HG02981 (cell line): ENCODE results near the gene SPATA20.
A peak's percentile ranks its signal among the peaks of the same experiment; 100 is the strongest.

ENCODE experiments used
- ATAC-seq: cut with Tn5 transposase; IDR thresholded peaks from one replicate; pipeline ENCODE4 v1.9.1; 2021; ENCODE audit warnings: mild to moderate bottlenecking, moderate library complexity; ENCODE audit not compliant: unreplicated experiment

SPATA20 gene

DNA sequence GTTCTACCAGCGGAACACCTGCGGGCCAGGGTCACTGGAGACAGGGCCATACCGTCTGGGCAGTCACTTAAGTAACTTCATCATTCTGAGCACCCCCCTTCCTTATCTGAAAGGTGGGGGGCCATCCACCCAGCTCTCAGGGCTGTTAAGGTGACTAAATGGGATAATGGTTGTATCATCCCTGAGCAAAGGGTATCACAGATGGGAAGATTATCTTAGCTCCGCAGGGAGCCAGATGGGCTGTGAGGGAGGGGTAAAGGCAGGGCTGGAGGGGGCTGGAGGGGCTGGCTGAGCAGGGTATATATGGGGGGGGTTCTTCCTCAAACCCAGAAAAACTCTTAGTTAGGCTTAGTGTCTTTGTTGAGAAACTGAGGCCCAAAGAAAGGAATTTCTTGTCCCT lies 10.7 kb downstream of the SPATA20 start:
- no peak for ATAC-seq

DNA sequence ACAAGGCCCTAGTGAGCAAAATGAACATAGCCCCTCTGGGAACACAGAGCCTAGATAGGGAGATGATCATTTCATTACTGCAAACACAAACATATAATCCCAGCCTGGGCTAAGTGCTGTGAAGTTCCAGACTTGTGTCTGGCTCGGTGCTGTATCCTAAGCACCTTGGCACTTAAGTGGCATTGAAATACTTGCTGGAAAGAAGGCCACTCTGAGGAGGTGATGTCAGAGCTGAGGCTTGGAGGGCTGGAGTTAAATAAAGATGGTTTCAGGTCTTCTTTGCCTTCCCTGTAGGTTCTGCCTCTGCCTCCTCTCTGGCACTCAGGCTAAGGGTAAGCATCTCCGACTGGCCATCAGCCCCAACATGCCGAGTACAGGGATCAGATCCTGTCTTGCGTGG lies 11.1 kb downstream of the SPATA20 start:
- ATAC-seq: no peak

DNA sequence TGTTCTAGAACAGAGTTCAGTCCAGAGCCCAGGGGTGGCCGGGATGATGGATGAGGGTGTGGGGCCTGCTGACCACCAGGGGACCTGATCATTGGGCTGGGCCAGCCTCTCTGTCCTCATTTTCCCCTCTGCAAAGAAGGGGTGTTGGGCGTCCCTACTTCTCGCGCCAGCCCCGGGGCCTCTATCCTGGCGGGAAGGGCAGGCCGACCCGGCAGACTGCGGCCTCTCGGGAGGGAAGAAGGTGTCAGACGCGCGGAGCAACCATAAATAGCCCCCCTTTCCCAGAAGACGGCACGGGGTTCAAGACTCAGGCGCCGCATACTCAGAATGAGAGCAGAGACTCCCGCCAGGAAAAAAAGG lies 11.6 kb downstream of the SPATA20 start:
- ATAC-seq: no peak

DNA sequence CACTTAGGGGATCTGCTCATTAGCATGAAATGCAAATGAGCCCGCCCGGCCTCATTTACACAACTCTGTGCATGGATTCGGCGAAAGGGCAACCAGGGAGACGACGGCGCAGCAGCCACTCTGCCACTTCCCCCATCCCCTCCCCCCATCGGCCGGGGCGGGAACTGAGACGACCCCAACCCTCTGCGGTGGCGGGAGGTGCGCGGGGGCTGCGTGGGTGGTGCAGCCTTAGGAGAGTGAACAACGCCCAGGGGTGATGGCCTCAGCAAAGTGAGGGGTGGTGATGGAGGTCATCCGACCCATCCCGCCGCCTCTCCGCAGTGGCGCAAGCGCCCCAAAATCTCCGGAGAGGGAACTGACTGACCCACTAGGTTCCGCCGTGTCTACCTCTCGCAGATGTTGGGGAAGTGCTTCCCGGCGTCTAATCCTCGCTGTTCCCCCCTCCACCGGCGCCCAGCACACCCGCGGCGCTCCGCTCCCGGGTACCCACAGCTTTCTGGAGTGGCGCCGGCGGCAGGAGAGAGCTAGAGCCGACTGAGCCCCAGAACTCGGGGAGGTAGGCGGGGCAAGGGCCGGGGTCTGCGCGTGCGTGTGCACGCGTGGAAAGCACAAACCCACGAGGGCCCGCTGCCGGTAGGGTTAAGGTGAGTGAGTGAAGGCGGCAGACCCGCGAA lies 12.1 kb downstream of the SPATA20 start:
- no peak for ATAC-seq

DNA sequence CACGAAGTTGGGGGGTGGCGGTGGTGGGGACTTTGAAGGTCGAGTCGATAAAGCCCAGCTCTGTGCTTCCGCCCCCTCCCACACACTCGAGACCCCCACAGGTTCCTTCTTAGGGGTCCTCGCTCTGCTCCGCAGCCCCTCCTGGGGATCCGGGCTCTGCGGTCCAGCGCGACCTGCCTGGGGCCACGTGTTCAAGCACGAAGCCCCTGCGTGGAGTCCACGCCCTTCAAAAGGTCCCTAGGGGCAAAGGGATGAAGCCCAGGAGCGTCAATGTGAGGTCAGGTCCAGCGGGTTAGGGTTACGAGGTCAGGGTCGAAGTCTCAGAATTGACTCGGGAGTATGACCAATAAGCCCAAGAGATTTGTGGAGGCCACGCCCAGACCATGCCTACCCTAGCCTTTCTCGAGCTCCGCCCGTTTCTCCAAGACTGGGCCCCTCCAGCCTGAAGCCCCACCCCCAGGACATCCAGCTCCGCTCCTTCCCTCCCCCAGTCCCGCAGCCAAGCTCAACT lies 12.8 kb downstream of the SPATA20 start:
- ATAC-seq: no peak

DNA sequence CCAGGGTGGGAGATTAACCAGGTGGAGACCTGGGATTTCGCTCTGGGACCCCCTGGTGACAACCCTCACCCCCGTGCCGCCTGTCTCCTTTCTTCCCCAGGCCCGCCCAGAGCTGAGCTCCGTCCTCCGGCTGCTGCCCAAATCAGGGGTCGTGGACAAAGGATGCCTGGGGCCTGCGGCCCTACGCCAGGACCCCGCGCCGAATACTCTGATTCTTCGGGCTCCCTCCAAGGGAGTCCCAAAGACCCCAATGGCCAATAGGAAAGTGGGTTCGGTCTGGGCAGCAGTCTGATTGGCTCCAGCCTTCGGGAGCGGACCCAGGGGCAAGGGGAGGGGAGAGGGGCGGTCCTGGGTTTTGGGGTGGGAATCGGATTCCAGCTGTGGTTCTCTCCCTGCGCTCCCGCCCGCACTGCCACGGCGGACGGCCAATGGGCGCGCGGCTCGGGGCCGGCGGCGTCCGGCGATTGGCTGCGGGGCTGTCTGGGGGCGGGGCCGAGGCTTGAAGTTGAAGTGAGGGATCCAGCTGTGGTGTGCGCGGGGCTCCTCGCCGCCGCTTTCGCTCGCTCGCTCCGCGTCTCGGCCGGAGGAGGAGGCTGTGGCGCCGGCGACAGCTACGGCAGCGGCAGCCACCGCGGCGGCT lies 13.3 kb downstream of the SPATA20 start, which contains the start of gene CACNA1G:
TSS of gene CACNA1G (plus strand) at position 531 of the 640 bp plus-strand sequence. CDS start 745 bp downstream, outside the sequence.
- peak; percentile 89 for ATAC-seq

DNA sequence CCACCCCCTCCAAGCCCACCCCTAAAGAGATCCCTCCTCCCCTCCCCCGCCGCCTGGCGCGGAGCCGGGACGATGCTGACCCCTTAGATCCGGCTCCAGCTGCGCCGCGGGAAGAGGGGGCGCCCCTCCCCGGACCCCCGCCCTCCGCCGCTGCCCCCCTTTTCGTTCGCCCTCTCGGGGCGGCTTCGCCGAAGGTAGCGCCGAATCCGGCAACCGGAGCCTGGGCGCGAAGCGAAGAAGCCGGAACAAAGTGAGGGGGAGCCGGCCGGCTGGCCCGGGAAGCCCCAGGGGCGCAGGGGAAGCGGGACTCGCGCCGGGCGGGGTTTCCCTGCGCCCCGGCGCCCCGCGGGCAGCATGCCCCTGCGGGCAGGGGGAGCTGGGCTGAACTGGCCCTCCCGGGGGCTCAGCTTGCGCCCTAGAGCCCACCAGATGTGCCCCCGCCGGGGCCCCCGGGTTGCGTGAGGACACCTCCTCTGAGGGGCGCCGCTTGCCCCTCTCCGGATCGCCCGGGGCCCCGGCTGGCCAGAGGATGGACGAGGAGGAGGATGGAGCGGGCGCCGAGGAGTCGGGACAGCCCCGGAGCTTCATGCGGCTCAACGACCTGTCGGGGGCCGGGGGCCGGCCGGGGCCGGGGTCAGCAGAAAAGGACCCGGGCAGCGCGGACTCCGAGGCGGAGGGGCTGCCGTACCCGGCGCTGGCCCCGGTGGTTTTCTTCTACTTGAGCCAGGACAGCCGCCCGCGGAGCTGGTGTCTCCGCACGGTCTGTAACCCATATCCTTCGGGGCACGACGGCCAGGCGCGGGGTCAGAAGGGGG lies 14.2 kb downstream of the SPATA20 start:
- ATAC-seq: no peak

DNA sequence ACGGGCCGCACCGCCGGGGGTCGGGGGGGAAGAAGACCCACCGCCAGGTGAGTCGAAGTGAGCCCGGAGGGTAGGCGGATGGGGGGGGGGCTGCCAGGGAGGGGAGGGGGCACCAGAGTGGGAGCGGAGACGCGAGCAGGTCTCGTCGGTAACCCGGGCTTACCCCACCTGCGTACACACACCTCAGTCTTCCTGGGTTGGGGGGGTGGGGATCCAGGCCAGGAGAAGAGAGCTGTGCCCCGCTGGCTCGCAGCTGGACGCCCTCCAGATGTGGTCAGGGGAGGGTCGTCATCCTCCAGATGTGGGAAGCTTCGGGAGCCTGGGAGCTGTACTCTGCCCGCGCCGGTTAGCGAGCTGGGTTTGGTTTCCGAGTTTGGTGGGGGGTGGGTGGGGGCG lies 14.8 kb downstream of the SPATA20 start:
- ATAC-seq: no peak

DNA sequence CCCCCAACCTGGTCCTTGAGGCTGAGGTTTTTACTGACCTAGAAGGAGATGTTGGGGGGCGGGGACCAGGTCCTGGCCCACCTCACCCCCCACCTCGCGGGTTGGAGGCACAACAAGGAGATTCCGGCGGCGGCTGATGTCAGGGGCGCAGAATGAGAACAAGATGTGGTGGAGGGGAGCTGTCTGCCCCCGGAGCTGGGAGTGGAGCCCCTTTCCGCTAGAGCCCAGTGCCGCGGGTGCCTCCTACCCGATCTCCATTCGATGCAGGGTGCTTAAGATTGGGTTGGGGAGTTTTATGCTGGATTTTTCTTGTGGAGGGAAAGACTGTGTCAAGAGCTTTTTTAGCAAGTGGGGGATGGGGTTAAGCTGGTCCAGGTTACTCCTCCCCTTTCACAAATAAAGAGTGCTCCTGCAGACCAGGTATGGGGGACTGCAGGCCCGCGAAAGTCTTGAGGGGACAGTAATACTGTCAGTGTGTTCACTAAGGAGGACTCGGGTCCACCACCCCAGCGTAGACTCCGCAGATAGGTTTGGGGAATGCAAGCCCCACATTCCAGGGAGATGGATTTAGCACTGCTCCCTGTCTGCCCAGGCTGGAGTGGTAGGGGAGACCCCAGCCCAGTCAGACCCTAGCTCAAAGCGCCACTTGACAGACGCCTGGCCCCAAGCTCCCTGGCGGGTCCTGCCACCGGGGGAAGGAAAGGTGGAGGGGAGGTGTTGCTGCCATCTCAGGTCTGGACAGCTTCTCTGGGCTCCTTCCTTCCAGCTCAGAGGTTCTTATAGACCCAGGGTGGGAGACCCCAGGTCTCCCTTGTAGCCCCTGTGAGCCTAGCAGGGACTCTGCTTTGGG lies 15.5 kb downstream of the SPATA20 start:
- no peak for ATAC-seq

DNA sequence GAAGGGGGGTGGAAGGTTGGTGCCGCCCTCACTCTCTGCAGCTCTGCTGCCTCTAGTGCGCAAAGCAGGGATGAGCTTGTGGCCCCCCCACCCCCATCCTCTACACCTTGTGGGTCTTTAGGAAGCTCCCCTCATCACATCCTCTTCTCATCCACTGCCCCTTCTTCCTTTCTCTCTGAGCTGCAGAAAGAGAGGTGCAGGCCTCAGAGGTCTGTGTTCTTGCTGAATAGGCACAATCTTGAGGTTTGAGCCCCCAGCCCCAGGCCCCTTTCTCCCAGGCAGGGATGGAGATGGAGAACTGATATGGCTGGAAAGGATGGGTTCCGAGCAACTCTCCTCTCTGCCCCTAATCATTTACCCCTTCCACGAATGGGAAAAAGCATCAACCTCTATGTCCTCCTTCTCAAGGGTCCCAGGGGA lies 16.1 kb downstream of the SPATA20 start:
- ATAC-seq: no peak

DNA sequence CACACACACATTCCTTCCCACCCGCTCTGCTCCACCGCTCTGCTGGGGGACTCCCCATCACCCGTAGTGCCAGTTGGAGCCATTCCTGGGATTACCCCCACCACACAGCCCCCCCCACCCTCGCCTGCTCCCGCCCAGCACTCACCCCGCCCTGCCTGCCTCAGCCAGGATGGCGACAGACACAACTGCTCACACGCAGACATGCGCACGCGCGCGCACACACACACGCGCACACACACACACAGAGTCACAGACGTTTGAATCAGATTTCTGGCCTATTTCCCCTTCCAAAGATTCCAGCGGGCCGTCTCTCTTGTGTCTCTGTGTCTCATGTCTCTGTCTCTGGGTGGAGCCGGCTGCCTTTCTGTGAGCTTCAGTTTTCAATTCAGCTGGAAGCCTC lies 17.9 kb downstream of the SPATA20 start:
- no peak for ATAC-seq

DNA sequence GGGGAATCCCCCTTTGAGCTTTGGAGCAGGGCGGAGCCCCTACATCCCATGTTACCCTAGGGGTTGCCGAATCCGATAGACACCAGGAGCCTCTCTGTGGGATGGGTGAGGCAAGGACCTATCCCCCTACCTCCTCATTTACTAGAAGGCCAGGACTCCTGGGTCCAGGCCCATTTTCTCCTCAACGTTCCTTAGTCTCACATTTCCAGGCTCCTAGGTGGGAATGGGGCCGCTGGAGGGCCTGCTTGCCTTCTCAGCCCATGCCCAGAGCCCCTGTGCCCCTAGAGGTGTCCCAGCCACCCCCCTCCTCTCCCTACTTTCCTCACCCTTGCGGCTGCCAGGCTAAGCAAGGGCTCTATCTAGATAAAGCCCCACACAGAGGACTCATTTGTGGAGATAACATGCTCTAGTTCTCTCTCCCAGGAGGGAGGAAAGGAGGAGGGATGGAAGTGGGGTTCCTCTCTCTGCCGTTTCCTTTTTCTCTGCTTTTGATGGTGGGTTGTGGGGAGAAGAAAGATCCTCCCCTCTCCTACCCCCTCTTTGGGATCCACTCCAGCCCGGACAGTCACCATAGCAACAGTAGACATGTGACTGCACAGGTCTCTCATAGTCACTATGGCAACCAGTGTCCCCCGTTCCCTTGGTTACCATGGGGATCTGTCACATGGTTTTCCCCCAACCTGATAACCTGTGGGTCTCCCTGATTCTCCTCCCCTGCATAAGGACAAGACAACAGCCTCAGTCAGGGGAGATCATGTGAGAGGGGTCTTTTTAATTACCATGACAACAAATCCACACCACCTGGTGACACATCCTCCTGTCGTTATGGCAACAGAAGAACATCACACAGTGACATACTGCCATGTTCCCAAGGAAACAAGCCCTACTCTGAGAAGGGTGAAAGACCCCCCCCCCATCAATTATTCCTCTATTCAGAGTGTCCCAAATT lies 18.7 kb downstream of the SPATA20 start:
- no peak for ATAC-seq

DNA sequence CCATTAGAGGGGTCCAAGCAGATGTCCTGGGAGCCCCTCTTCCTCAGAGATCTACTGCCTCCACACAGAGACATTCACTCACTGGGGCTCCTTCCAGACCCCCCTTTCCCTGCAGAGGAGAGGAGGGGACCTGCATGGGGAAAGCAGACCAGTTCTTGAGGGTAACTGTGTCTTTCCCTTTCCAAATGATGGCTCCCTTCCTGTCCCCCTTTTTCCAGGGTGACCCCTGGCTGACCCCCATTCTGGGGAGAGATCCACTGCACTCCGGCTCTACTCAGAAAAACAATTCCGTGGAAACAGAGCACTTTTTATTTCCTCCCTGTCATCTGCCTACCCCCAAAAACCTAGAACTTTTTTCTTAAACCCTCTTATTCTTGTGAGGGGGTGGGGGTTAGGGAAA lies 19.9 kb downstream of the SPATA20 start:
- ATAC-seq: no peak

DNA sequence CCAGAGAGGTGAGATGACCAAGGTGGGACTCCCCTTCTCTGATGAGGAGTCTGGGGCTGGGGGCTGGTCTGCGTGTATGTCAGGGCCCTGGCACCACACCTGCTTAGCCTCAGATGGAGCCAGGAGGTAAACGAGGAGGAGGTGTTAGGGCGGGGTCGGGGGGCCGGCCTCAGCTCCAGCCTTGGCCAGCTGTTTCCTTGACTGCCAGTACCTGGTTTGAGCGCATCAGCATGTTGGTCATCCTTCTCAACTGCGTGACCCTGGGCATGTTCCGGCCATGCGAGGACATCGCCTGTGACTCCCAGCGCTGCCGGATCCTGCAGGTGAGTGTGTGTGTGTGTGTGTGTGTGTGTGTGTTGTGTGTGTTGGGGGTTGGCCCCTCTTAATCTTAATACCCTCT lies 21.7 kb downstream of the SPATA20 start:
- ATAC-seq: no peak

DNA sequence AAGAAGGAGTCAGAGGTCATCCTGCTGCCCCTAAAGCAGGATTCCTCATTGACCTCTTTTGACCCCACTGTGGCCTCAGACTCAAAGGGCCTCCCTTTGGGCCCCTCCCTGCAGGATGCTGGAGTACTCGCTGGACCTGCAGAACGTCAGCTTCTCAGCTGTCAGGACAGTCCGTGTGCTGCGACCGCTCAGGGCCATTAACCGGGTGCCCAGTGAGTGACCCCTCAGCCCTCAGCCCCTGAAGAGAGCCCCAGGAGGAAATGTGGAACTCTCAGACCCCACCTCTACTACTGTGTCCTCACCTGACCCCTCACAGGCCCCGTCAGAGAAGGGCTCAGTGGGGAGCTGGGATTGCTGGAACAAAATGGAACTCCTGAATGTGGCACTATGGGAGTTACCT lies 22.6 kb downstream of the SPATA20 start:
- ATAC-seq: no peak

DNA sequence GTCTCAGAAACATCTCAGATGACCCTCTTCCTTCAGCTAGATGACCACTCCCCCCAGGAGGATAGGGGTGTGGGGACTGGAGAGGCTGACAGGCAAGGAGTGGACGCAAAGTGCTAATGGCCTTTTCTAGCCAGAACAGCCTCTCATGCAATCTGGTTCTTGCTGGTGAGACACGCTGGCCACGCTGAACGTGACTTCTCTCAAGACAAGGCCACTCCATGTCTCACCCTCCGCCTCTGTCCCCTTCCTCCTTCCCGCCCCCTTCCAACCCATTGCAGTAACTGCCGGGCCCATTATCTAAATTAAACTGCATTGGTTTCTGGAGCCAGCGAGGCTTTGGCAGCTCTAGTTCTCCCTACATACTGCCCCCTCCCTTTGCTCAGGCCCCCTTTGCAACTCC lies 23.1 kb downstream of the SPATA20 start:
- ATAC-seq: no peak

DNA sequence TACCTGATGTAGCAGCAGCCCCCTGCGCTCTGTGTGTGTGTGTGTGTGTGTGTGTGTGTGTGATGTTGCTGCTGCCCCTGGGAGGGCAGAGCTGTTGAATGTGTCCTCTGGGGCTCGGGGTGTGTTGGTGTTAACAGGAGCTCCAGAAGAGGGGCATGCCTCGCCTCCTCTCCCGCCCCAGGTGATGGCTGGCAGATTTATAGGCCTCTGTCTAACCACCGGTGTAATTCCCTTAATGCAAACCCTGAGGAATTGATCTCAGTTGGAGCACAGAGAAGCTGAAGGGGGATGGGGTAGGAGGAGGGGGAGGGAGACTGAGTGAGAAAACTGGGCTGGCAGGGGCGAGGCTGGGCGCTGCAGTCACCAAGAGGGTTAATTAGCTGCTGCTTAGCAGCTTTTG lies 23.6 kb downstream of the SPATA20 start:
- ATAC-seq: no peak

DNA sequence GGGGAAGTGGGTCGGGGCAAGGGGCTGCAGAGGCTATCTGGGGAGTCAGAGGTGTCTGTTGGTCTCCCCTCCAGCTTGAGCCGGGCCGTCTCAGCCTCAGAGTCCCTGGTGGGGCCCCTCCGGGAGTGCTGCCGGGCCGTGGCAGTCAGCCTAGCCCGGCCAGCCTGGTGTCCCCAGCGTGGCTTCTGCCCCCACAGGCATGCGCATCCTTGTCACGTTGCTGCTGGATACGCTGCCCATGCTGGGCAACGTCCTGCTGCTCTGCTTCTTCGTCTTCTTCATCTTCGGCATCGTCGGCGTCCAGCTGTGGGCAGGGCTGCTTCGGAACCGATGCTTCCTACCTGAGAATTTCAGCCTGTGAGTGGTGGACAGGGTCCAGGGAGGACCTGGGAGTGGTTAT lies 24.7 kb downstream of the SPATA20 start:
- ATAC-seq: no peak

DNA sequence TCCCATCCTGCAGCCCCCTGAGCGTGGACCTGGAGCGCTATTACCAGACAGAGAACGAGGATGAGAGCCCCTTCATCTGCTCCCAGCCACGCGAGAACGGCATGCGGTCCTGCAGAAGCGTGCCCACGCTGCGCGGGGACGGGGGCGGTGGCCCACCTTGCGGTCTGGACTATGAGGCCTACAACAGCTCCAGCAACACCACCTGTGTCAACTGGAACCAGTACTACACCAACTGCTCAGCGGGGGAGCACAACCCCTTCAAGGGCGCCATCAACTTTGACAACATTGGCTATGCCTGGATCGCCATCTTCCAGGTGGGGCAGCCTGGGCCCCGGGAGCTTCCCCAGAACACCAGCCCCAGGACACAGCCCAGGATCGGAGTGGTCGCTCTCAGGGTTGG lies 25.6 kb downstream of the SPATA20 start:
- no peak for ATAC-seq
